Limb (tissue), 2 donors: ENCODE data around the gene KSR2.
"Not testable (repeated sequence)": the region's sequence is repeated elsewhere in the genome, so short reads cannot be mapped to it uniquely, and the experiment has no call there.

Experiments
- DNase-seq, 2 donors: peaks; one replicate each; pipeline ENCODE4 v3.0.0-alpha.2; 2016; ENCODE audit errors: extremely low spot score in 2 of 2

KSR2 gene

GRCh38 chr12:117762143-117762542, 206.6 kb downstream of the KSR2 start:
- DNase-seq = no peak

GRCh38 chr12:117761528-117762100, 207.2 kb downstream of the KSR2 start:
- DNase-seq = no peak

DNA sequence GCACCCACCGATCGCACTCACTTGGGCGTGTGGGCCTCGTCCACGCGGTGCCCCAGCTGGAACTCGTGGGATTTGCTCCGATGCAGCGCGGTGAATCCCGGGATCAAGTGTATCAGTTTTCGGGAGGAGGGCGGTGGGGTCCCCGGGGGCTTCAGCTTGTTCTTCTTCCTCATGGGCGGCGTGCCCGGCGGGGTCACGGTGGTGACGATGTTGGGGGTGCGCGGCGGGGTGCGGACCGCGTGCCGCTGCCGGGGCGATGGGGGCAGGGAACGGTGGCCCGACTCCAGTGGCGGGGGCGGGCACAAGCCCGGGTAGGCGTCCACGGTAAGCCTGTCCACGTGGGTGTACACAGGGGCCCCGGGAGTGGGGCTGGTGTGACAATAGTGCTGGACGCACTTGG, 207.8 kb downstream of the KSR2 start:
- no peak for DNase-seq

- no peak for DNase-seq
These were observed 218.1 kb downstream of the KSR2 start for GRCh38 chr12:117750657-117751056.

DNA sequence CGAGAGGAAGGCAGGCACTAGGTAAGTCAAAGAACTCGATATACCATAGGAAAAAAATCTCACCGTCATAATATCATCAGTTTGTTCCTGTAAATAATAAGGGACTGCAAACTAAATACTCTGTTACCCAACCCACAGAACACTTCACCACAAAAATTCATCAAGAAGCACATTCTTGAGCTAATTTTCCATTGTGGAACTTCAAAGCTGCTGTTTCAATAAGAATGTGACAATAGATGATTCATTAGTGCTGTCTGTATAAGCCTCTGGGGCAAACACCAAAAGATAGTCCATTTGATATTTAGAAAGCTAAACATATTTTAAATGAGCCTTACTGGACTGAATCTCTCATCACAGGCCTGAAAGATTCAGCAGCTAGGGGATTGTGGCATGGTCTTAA, 219.4 kb downstream of the KSR2 start:
- DNase-seq = no peak

- not testable (repeated sequence) for DNase-seq
These were observed 222.4 kb downstream of the KSR2 start for GRCh38 chr12:117746358-117746757.

DNA sequence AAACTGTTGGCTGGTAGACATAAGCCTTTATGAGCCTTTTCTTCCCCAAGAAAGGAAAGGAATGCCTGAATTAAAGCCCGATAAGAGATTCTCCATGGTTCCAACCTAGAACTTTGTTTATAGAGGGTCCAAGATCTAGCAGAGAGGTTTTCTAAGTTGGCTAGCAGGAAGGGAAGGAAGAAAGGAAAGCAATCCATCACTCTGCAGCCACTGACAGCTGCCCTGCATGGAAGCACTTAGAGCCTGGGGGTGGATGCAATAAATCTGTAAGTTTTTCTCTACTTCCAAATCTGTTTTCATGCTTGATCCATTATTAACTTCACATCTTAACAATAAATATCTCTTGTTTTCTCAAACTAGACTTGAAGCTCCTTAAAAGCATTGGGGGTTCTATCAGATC, 224.4 kb downstream of the KSR2 start:
- no peak for DNase-seq

- no peak for DNase-seq
These were observed 225.0 kb downstream of the KSR2 start for GRCh38 chr12:117743761-117744160.

DNA sequence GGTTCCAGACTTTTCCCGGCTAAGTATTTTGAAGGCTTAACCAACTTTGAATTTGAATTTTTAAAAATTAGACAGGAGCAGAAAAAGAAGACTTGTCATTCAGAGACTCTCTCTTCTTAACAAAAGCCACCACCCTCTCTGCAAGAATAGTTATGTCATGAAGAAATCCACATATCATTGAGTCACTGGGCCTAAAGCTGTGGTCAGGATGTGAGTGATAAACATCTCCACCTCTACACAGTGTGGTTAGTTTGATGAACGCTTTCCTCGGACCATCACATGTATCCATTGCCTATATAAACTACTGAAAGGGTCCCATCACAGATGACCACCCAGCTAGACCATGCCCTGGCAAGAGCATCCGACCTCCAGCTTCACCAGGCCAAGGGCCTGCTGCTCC, 226.1 kb downstream of the KSR2 start:
- DNase-seq = no peak

DNA sequence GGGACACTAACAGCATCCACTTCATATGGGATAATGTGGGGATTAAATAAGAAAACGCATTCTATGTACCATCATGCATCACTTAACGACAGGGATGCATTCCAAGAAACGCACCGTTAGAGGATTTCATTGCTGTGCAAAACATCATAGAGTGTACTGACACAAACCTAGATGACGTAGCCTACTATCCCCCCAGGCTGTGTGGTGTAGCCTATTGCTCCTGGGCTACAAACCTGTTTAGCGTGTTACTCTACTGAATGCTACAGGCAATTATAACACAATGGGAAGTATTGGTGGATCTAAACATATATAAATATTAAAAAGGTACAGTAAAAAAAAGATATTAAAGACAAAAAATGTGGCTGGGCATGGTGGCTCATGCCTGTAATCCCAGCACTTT, 230.6 kb downstream of the KSR2 start:
- no peak for DNase-seq

- DNase-seq = no peak
These were observed 235.3 kb downstream of the KSR2 start for GRCh38 chr12:117733549-117733805.

GRCh38 chr12:117732761-117733548, 235.8 kb downstream of the KSR2 start:
- no peak for DNase-seq

DNA sequence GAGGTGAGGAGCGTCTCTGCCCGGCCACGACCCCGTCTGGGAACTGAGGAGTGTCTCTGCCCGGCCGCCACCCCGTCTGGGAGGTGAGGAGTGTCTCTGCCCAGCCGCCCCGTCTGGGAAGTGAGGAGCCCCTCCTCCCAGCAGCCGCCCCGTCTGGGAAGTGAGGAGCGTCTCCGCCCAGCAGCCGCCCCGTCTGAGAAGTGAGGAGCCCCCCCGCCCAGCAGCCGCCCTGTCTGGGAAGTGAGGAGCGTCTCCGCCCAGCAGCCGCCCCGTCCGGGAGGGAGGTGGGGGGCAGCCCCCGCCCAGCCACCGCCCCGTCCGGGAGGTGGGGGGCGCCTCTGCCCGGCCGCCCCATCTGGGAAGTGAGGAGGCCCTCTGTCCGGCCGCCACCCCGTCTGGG, 237.7 kb downstream of the KSR2 start:
- DNase-seq = not testable (repeated sequence)

DNA sequence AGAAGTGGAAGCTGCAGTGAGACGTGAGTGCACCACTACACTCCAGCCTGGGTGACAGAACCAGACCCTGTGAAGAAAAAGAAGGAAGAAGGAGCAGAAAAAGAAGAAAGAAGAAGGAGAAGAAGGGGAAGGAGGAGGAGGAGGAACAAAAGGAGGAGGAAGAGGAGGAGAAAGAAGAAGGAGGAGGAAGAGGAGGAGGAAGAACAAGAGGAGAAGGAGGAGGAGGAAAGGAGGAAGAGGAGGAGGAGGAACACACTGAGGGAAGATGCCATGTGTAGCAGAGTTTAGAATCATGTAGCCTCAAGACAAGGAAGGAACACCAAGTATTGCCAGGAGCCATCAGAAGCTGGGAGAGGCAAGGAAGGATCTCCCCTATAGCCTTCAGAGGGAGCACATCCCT, 241.5 kb downstream of the KSR2 start:
- no peak for DNase-seq

- DNase-seq = no peak
These were observed 244.2 kb downstream of the KSR2 start for GRCh38 chr12:117724543-117724942.

DNA sequence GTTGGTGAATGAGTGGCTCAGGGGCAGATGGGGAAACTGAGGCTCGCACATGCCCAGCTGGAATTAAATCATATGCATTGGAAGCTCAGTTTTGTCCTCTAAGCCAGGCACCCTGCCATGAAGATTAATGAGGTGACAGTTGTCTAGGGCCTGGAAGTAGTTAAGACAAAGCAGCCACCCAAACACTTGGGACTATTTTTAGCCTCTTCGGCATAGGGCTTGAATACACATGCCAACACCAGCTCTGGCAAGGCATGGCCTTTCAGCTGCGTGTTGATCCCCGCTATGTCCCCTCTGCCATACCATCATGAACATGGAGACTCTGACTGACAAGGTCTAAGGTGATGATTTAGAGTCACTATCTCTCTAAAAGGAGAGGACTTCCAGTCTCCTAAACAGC, 250.2 kb downstream of the KSR2 start:
- DNase-seq = no peak

DNA sequence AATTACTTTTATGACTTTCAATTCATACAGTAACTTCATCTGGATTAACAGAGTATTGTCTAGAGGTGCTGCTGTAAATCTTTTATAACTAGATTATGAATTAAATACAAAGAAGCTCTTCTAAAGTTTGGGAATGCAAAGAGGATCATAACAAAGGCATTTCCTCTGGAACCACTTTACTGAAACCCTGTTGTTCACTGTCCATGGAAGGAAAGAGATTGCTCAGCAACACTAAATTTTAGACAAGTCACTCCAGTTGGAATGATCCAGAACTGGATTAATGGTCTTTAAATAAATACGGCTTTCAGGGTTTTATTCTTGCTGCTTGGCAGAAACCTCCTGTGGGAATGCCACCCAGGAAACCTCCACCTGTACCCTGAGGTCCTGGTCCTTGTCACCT, 250.6 kb downstream of the KSR2 start:
- DNase-seq = no peak

GRCh38 chr12:117714203-117714602, 254.6 kb downstream of the KSR2 start:
- DNase-seq = no peak

DNA sequence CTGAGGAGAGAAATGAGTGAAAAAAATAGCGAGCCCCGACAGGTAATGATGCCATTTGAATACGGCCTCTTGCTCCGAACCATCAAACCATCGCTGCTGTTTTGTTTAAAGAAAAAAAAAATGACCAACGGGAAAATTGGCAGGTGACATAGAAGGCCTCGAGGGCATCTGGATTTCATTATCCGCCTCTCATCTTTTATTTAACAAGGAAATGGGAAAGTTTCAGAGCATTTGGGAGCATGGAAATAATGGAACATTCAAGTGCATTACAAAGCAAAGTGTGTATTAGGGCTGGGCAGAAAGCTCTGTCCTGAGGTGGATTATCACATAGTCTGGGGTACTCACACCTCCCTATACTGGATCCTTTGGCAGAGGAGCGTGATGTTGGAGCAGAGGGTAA, 258.7 kb downstream of the KSR2 start:
- no peak for DNase-seq

DNA sequence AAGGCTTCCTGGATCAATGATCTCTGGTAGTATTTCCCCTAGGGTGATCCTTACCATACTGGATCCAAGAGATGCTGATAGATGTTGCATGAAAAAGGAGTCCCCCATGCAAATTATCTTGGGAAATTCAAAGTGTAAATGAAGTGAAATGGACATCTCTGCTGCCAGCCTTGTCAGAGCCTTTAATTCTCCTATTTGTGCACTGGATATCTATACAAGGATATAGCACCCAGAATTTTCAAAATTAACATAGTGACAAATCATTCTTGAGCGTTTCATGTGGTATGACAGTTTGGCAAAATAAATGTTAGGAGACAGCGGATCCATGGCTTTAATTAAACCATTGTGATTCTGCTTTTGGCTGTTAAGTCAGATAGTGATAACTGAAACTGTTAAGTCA, 260.9 kb downstream of the KSR2 start:
- no peak for DNase-seq

DNA sequence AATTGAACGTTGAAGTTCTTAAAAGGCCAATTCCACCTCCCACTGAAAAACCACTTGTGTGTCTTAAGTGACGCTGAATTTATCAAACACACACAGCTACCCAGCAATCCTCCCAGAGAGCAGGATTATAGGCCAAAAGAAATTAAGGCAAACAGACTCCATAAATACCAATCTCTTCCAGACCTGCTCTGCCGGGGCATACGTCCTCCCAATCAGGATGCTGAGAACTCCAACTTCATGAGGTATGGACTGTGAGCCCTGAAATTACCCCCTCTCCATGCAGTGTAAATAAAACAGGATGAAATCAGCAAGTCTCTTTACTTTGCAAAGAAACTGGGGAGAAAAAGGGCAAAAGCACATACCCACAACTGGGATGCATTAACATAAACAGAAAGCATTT, 265.2 kb downstream of the KSR2 start:
- no peak for DNase-seq

DNA sequence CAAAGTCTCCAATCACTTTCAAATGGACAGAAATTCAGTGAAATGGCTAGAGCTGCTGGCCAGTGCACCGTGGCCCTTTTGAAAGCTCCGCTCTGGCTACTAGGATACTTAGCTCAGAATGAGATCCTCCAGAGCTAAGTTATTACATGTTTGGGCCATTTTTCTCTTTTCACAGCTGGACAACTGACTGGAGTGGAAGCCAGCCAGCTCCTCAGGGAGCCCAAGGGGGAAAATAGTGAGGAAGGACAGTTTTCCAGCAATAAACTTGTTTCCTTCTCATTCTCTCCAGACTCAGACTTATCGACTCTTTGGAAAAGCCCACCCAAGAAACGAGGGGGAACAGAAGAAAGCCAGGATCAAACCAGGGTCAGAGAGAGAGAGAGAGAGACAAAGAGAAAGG, 266.0 kb downstream of the KSR2 start:
- DNase-seq = no peak

DNA sequence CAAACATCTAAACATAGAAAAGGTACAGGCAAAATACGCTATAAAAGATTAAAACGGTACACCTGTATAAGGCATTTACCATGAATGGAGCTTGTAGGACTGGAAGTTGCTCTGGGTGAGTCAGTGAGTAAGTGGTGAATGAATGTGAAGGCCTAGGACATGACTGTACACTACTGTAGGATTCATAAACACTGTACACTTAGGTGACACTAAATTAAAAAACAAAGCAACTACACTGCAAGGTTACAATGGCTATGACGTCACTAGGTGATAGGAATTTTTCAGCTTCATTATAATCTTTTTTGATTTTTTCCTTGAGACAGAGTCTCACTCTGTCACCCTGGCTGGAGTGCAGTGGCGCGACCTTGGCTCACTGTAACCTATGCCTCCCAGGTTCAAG, 269.2 kb downstream of the KSR2 start:
- DNase-seq = no peak

DNA sequence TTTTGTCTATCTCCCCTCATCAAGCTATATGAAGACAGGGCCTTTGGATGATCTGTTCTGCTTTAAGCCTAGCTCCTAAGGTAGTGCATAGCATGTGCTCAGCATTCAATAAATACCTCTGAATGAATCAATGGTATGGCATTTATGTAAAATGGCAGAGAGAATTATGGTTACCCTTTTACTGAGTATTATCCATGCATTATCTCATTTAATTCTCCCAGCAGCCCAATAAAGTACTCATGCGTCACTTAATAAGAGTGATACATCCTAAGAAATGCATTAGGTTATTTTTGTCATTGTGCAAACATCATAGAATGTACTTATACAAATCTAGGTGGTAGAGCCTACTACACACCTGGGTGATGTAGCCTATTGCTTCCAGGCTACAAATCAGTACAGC, 269.7 kb downstream of the KSR2 start:
- DNase-seq = no peak
